ENCODE measurements around the gene ARHGAP26. TPM values are rescaled to one million over a fixed set of nuclear protein-coding genes. Genes with fewer than 3 reads are reported as not detected.

Gene ARHGAP26
- total RNA-seq, 1 experiment from 2014 or later, result 34.5 TPM

GRCh38 chr5:142861011-142861410, 90.8 kb downstream of the ARHGAP26 start:
- H3K27ac ChIP-seq (ENCODE audit: low read depth, low read length), result no peak overlapping the region
- H3K9ac ChIP-seq (ENCODE audit: low read length), result no peak overlapping the region
- intact Hi-C loops (cut with micrococcal nuclease), result no loop called here
- H3K4me3 ChIP-seq (replicated peaks in 1 of 2; ENCODE audit: low read depth in 1 of 2, low read length in 2 of 2), result no peak overlapping the region
- ATAC-seq (no peak), DNase-seq (ENCODE audit: low read depth, low spot score) (no peak)
- H3K36me3 ChIP-seq (ENCODE audit: control insufficient read depth in 1 of 2, insufficient read depth in 2 of 2, low read length in 2 of 2), result no peaks in the 10 kb centered on the region
- H3K27me3 ChIP-seq (ENCODE audit: insufficient read depth, low read length), result no peaks in the 10 kb centered on the region
- POLR2A ChIA-PET, result no interaction called here
- BruUV-seq (replicated peaks), result no TSS peak
- H3K4me1 ChIP-seq (ENCODE audit: control insufficient read depth in 1 of 2, insufficient read depth in 2 of 2, low read length in 2 of 2), result peaks cover 21 to 35% of the 10 kb centered on the region in 2 experiments; a peak in 2 of 4 replicates
- RAD21 ChIA-PET (ENCODE audit: low non-redundant PET in 1 of 2, low total read pairs in 2 of 2, uncharacterized antibody in 2 of 2, unreplicated experiment in 2 of 2), result no interaction called here
- H4K20me1 ChIP-seq (ENCODE audit: insufficient read depth), result no peaks in the 10 kb centered on the region
- H3K9me3 ChIP-seq (ENCODE audit: control insufficient read depth in 1 of 2, insufficient read depth in 1 of 2, low read depth in 1 of 2, low read length in 2 of 2), result no peaks in the 10 kb centered on the region
- peaks cover 23% of the 10 kb centered on the region for H3K79me2 ChIP-seq (ENCODE audit: insufficient read depth, low read length)
- H2AFZ ChIP-seq (ENCODE audit: low read depth, low read length, poor library complexity, severe bottlenecking), result no peak overlapping the region
- TF ChIP-seq SRF (IDR thresholded peaks at IDR 0.05; ENCODE audit: low read depth), result no peak
- no peak overlapping the region for H3K4me2 ChIP-seq (ENCODE audit: low read length)
- no peaks in the 10 kb centered on the region for H3K9me2 ChIP-seq (ENCODE audit: insufficient read depth)
- CTCF ChIA-PET, result no interaction called here

DNA sequence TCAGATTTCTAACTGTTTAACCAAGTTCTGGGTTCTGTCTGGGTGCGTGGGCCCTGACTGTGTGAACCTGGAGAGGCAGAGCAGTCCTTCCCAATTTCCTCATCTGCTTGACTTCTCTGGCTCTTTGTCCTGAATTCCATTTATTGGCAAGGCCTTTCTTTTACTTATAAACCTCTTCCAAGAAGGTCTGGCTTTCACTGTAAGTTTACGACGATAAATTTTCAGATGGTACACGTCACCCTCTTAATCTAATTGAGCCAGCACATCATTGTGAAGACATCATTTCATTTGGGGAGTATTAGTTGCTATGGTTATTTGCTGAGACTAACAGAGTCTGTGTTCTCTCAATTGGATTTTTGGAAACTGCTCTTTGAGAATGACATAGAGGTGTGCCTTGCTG, 92.4 kb downstream of the ARHGAP26 start:
- Histone ChIP-seq H3K9ac (ENCODE audit: low read length) (no peak overlapping the region), H3K36me3 (ENCODE audit: control insufficient read depth in 1 of 2, insufficient read depth in 2 of 2, low read length in 2 of 2) (no peaks in the 10 kb centered on the region), H3K79me2 (ENCODE audit: insufficient read depth, low read length) (peaks cover 27% of the 10 kb centered on the region), H4K20me1 (ENCODE audit: insufficient read depth) (no peaks in the 10 kb centered on the region), H2AFZ (ENCODE audit: low read depth, low read length, poor library complexity, severe bottlenecking) (no peak overlapping the region), H3K9me3 (ENCODE audit: control insufficient read depth in 1 of 2, insufficient read depth in 1 of 2, low read depth in 1 of 2, low read length in 2 of 2) (no peaks in the 10 kb centered on the region), H3K4me2 (ENCODE audit: low read length) (no peak overlapping the region), H3K27ac (ENCODE audit: low read depth, low read length) (no peak overlapping the region), H3K9me2 (ENCODE audit: insufficient read depth) (no peaks in the 10 kb centered on the region), H3K4me1 (ENCODE audit: control insufficient read depth in 1 of 2, insufficient read depth in 2 of 2, low read length in 2 of 2) (peaks cover 26 to 40% of the 10 kb centered on the region in 2 experiments; a peak in 3 of 4 replicates), H3K27me3 (ENCODE audit: insufficient read depth, low read length) (no peaks in the 10 kb centered on the region), H3K4me3 (replicated peaks in 1 of 2; ENCODE audit: low read depth in 1 of 2, low read length in 2 of 2) (no peak overlapping the region)
- ATAC-seq (no peak), DNase-seq (ENCODE audit: low read depth, low spot score) (no peak)
- ChIA-PET CTCF (no interaction called here), RAD21 (ENCODE audit: low non-redundant PET in 1 of 2, low total read pairs in 2 of 2, uncharacterized antibody in 2 of 2, unreplicated experiment in 2 of 2) (no interaction called here), POLR2A (no interaction called here)
- TF ChIP-seq FOSL1 (IDR thresholded peaks at IDR 0.05; ENCODE audit: low read depth) (no peak), SP1 (IDR thresholded peaks at IDR 0.05; ENCODE audit: low read depth) (no peak), ZFX (IDR thresholded peaks at IDR 0.05) (no peak), YY1 (IDR thresholded peaks at IDR 0.05; ENCODE audit: extremely low read depth, insufficient replicate concordance, low read depth, low read length) (no peak), ELF1 (IDR thresholded peaks at IDR 0.05; ENCODE audit: borderline replicate concordance, low read depth) (no peak), EGR1 (IDR thresholded peaks at IDR 0.05; ENCODE audit: low read depth) (no peak), SIN3A (IDR thresholded peaks at IDR 0.05; ENCODE audit: low read depth) (no peak), ATF3 (IDR thresholded peaks at IDR 0.05) (no peak), EZH2phosphoT487 (IDR thresholded peaks at IDR 0.05; ENCODE audit: borderline replicate concordance) (no peak), POLR2A (IDR thresholded peaks at IDR 0.05; ENCODE audit: borderline replicate concordance, extremely low read depth, insufficient read depth, insufficient read length) (no peak), TCF7L2 (IDR thresholded peaks at IDR 0.05; ENCODE audit: borderline replicate concordance, extremely low read depth, insufficient read depth, insufficient read length) (no peak), SRF (IDR thresholded peaks at IDR 0.05; ENCODE audit: low read depth) (no peak), CEBPB (IDR thresholded peaks at IDR 0.05; ENCODE audit: low read depth) (no peak), RAD21 (IDR thresholded peaks at IDR 0.05; ENCODE audit: low read depth) (no peak), JUND (IDR thresholded peaks at IDR 0.05) (no peak)
- TF ChIP-seq, protein P1, sequence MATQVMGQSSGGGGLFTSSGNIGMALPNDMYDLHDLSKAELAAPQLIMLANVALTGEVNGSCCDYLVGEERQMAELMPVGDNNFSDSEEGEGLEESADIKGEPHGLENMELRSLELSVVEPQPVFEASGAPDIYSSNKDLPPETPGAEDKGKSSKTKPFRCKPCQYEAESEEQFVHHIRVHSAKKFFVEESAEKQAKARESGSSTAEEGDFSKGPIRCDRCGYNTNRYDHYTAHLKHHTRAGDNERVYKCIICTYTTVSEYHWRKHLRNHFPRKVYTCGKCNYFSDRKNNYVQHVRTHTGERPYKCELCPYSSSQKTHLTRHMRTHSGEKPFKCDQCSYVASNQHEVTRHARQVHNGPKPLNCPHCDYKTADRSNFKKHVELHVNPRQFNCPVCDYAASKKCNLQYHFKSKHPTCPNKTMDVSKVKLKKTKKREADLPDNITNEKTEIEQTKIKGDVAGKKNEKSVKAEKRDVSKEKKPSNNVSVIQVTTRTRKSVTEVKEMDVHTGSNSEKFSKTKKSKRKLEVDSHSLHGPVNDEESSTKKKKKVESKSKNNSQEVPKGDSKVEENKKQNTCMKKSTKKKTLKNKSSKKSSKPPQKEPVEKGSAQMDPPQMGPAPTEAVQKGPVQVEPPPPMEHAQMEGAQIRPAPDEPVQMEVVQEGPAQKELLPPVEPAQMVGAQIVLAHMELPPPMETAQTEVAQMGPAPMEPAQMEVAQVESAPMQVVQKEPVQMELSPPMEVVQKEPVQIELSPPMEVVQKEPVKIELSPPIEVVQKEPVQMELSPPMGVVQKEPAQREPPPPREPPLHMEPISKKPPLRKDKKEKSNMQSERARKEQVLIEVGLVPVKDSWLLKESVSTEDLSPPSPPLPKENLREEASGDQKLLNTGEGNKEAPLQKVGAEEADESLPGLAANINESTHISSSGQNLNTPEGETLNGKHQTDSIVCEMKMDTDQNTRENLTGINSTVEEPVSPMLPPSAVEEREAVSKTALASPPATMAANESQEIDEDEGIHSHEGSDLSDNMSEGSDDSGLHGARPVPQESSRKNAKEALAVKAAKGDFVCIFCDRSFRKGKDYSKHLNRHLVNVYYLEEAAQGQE (IDR thresholded peaks at IDR 0.05; ENCODE audit: low read depth), result no peak
- intact Hi-C loops (cut with micrococcal nuclease), result no loop called here
- BruUV-seq (replicated peaks), result no TSS peak
